Measurements from ENCODE around the gene TOPAZ1.

DNA sequence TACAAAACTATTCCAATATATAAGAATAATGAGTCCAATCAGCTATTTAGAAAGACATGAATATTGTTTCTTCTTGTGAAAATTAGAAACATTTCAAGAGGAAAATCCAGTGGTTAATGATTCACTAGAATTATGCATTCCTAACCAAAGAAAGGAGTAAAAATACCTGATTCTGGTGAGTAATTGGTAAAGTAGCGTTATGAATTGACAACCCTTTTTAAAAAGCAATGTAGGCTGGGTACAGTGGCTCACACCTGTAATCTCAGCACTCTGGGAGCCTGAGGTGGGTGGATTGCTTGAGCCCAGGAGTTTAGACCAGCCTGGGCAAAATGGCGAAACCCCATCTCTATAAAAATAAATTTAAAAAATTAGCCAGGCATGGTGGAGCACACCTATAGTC lies 43.3 kb downstream of the TOPAZ1 start:
- TF ChIP-seq, protein P1, sequence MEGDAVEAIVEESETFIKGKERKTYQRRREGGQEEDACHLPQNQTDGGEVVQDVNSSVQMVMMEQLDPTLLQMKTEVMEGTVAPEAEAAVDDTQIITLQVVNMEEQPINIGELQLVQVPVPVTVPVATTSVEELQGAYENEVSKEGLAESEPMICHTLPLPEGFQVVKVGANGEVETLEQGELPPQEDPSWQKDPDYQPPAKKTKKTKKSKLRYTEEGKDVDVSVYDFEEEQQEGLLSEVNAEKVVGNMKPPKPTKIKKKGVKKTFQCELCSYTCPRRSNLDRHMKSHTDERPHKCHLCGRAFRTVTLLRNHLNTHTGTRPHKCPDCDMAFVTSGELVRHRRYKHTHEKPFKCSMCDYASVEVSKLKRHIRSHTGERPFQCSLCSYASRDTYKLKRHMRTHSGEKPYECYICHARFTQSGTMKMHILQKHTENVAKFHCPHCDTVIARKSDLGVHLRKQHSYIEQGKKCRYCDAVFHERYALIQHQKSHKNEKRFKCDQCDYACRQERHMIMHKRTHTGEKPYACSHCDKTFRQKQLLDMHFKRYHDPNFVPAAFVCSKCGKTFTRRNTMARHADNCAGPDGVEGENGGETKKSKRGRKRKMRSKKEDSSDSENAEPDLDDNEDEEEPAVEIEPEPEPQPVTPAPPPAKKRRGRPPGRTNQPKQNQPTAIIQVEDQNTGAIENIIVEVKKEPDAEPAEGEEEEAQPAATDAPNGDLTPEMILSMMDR (IDR thresholded peaks at IDR 0.05; ENCODE audit: poor library complexity), result no peak
- no peak for TF ChIP-seq EZH2 (IDR thresholded peaks at IDR 0.05; ENCODE audit: borderline replicate concordance)

Data from hepatocyte (in vitro differentiated cells).